ENCODE data around the gene TICAM1. TPM values are rescaled to one million over a fixed set of nuclear protein-coding genes. Genes with fewer than 3 reads are reported as not detected.

TICAM1 gene
- total RNA-seq, 5 donors from 2014 or later (not counting 1 experiment from before 2014, with no cell fraction given) = 12.8 to 20.3 (median 16.8) TPM

GRCh38 chr19:4870025-4870700, 38.7 kb upstream of the TICAM1 start:
- H3K4me1 ChIP-seq (ENCODE audit: control insufficient read depth in 1 of 2, extremely low read depth in 1 of 2, insufficient read depth in 2 of 2, low read length in 2 of 2) = peaks cover 0 to 29% of the 10 kb centered on the region in 2 experiments
- no peaks in the 10 kb centered on the region for H3K9me3 ChIP-seq
- no peaks in the 10 kb centered on the region for H3K9me3 Mint-ChIP-seq
- peaks cover 9 to 16% (median 16%) of the 10 kb centered on the region in 3 donors for H3K4me1 Mint-ChIP-seq
- ChIA-PET POLR2A (interaction anchor here in 1 of 2 donors (0.6 kb wide), 1 partner anchor 13 kb away, joined by 8 read pairs; no protein-coding TSS in a partner anchor), CTCF (interaction anchor here (0.6 to 3.3 kb wide), 5 partner anchors 12 to 47 kb away, joined by 3 to 28 read pairs (median 3); no protein-coding TSS in a partner anchor)
- H3K36me3 ChIP-seq (ENCODE audit: control insufficient read depth in 2 of 2, extremely low read depth in 1 of 2, insufficient read depth in 1 of 2, low read length in 1 of 2) = no peaks in the 10 kb centered on the region
- peak in 1 of 35 experiments; percentile 14 for DNase-seq
- no peak overlapping the region for H3K27ac Mint-ChIP-seq
- no peak overlapping the region for H3K4me3 ChIP-seq (ENCODE audit: control insufficient read depth in 1 of 2, extremely low read depth in 1 of 2, low read length in 1 of 2)
- no peaks in the 10 kb centered on the region for H3K36me3 Mint-ChIP-seq
- 78% methylated on average over 5 of the region's 10 CpGs for WGBS (ENCODE audit: insufficient coverage)
- peaks cover 0 to 9% of the 10 kb centered on the region in 2 donors for H3K27me3 Mint-ChIP-seq
- H3K27me3 ChIP-seq (replicated peaks in 1 of 2; ENCODE audit: control insufficient read depth in 2 of 2, extremely low read depth in 1 of 2, insufficient read depth in 2 of 2, low read length in 1 of 2) = peaks cover 0 to 12% of the 10 kb centered on the region in 2 experiments
- H3K27ac ChIP-seq (ENCODE audit: low read length) = no peak overlapping the region
- ATAC-seq (replicated peaks in 1 of 4) = no peak
- H3K4me3 Mint-ChIP-seq = no peak overlapping the region

- POLR2A ChIA-PET = no interaction called here
- Mint-ChIP-seq H3K9me3 (no peaks in the 10 kb centered on the region), H3K4me1 (peaks cover 9 to 18% (median 16%) of the 10 kb centered on the region in 3 donors), H3K4me3 (peak overlapping the region; percentile 78 to 81 (median 80)), H3K36me3 (no peaks in the 10 kb centered on the region), H3K27me3 (peaks cover 0 to 9% of the 10 kb centered on the region in 2 donors), H3K27ac (peak overlapping the region; percentile 11 to 31)
- 91% methylated on average over 7 of the region's 10 CpGs for WGBS (ENCODE audit: insufficient coverage)
- Histone ChIP-seq H3K36me3 (ENCODE audit: control insufficient read depth in 2 of 2, extremely low read depth in 1 of 2, insufficient read depth in 1 of 2, low read length in 1 of 2) (no peaks in the 10 kb centered on the region), H3K9me3 (no peaks in the 10 kb centered on the region), H3K27ac (ENCODE audit: low read length) (no peak overlapping the region), H3K4me1 (ENCODE audit: control insufficient read depth in 1 of 2, extremely low read depth in 1 of 2, insufficient read depth in 2 of 2, low read length in 2 of 2) (peaks cover 0 to 29% of the 10 kb centered on the region in 2 experiments), H3K27me3 (replicated peaks in 1 of 2; ENCODE audit: control insufficient read depth in 2 of 2, extremely low read depth in 1 of 2, insufficient read depth in 2 of 2, low read length in 1 of 2) (peaks cover 0 to 11% of the 10 kb centered on the region in 2 experiments), H3K4me3 (ENCODE audit: control insufficient read depth in 1 of 2, extremely low read depth in 1 of 2, low read length in 1 of 2) (no peak overlapping the region)
- DNase-seq (no peak), ATAC-seq (replicated peaks in 1 of 4) (no peak)
- CTCF ChIA-PET = interaction anchor here in 1 of 2 donors (1.1 to 1.4 kb wide), 4 partner anchors 26 to 100 kb away, joined by 3 to 7 read pairs (median 3); partner anchors contain the start of gene KDM4B
These were observed 36.8 kb upstream of the TICAM1 start for GRCh38 chr19:4868286-4868834.

- peaks cover 0 to 29% of the 10 kb centered on the region in 2 experiments for H3K4me1 ChIP-seq (ENCODE audit: control insufficient read depth in 1 of 2, extremely low read depth in 1 of 2, insufficient read depth in 2 of 2, low read length in 2 of 2)
- H3K4me3 ChIP-seq (ENCODE audit: control insufficient read depth in 1 of 2, extremely low read depth in 1 of 2, low read length in 1 of 2) = peak within 1 kb of the TSS; percentile 53 to 87
- peak within 1 kb of the TSS; percentile 78 to 81 (median 80) for H3K4me3 Mint-ChIP-seq
- H3K27me3 ChIP-seq (replicated peaks in 1 of 2; ENCODE audit: control insufficient read depth in 2 of 2, extremely low read depth in 1 of 2, insufficient read depth in 2 of 2, low read length in 1 of 2) = peaks cover 0 to 9% of the 10 kb centered on the region in 2 experiments
- peaks cover 0 to 8% of the 10 kb centered on the region in 2 donors for H3K27me3 Mint-ChIP-seq
- ChIA-PET CTCF (interaction anchor here in 1 of 2 donors (1.1 to 1.4 kb wide), 2 partner anchors 44 to 101 kb away, joined by 3 to 7 read pairs; partner anchors contain the start of gene KDM4B), POLR2A (interaction anchor here in 1 of 2 donors (0.6 kb wide), 1 partner anchor 34 kb away, joined by 3 read pairs; no protein-coding TSS in a partner anchor)
- peak within 1 kb of the TSS; percentile 79 to 87 for H3K27ac Mint-ChIP-seq
- H3K27ac ChIP-seq (ENCODE audit: low read length) = peak within 1 kb of the TSS; percentile 19
- peak; percentile 62 to 91 (median 83) for DNase-seq
- H3K9me3 Mint-ChIP-seq = no peaks in the 10 kb centered on the region
- peak; percentile 94 to 96 (median 95) for ATAC-seq (replicated peaks in 1 of 4)
- no peaks in the 10 kb centered on the region for H3K36me3 ChIP-seq (ENCODE audit: control insufficient read depth in 2 of 2, extremely low read depth in 1 of 2, insufficient read depth in 1 of 2, low read length in 1 of 2)
- H3K36me3 Mint-ChIP-seq = no peaks in the 10 kb centered on the region
- H3K4me1 Mint-ChIP-seq = peaks cover 9 to 17% (median 14%) of the 10 kb centered on the region in 3 donors
- no peaks in the 10 kb centered on the region for H3K9me3 ChIP-seq
- WGBS (ENCODE audit: insufficient coverage) = 12% methylated on average over 21 of the region's 46 CpGs
These were observed 36.2 kb upstream of the TICAM1 start, which contains the start of gene PLIN3 for GRCh38 chr19:4867534-4868285. Gene PLIN3, minus strand, starts transcription at chr19:4867667. Its CDS starts 6,273 bp downstream, at chr19:4861394.

GRCh38 chr19:4866595-4867424, 35.3 kb upstream of the TICAM1 start:
- H3K27ac ChIP-seq (ENCODE audit: low read length) = peak overlapping the region; percentile 19
- H3K36me3 ChIP-seq (ENCODE audit: control insufficient read depth in 2 of 2, extremely low read depth in 1 of 2, insufficient read depth in 1 of 2, low read length in 1 of 2) = no peaks in the 10 kb centered on the region
- H3K4me3 ChIP-seq (ENCODE audit: control insufficient read depth in 1 of 2, extremely low read depth in 1 of 2, low read length in 1 of 2) = peak overlapping the region; percentile 53 to 87
- H3K4me1 Mint-ChIP-seq = peaks cover 7 to 14% (median 10%) of the 10 kb centered on the region in 3 donors
- H3K4me1 ChIP-seq (ENCODE audit: control insufficient read depth in 1 of 2, extremely low read depth in 1 of 2, insufficient read depth in 2 of 2, low read length in 2 of 2) = peaks cover 0 to 24% of the 10 kb centered on the region in 2 experiments
- ATAC-seq (replicated peaks in 1 of 4) (peak in 3 of 4 experiments; percentile 14 to 29 (median 18)), DNase-seq (peak in 34 of 35 experiments; percentile 11 to 67 (median 40))
- POLR2A ChIA-PET = interaction anchor here in 1 of 2 donors (0.6 kb wide), 1 partner anchor 33 kb away, joined by 3 read pairs; no protein-coding TSS in a partner anchor
- peak overlapping the region; percentile 79 to 87 for H3K27ac Mint-ChIP-seq
- CTCF ChIA-PET = interaction anchor here in 1 of 2 donors (1.1 to 1.4 kb wide), 2 partner anchors 45 to 102 kb away, joined by 3 to 7 read pairs; partner anchors contain the start of gene KDM4B
- no peaks in the 10 kb centered on the region for H3K9me3 ChIP-seq
- peak overlapping the region; percentile 78 to 81 (median 80) for H3K4me3 Mint-ChIP-seq
- WGBS (ENCODE audit: insufficient coverage) = 15% methylated on average over 5 of the region's 22 CpGs
- H3K36me3 Mint-ChIP-seq = no peaks in the 10 kb centered on the region
- no peaks in the 10 kb centered on the region for H3K9me3 Mint-ChIP-seq
- peaks cover 0 to 5% of the 10 kb centered on the region in 2 experiments for H3K27me3 ChIP-seq (replicated peaks in 1 of 2; ENCODE audit: control insufficient read depth in 2 of 2, extremely low read depth in 1 of 2, insufficient read depth in 2 of 2, low read length in 1 of 2)
- peaks cover 0 to 4% of the 10 kb centered on the region in 2 donors for H3K27me3 Mint-ChIP-seq

GRCh38 chr19:4861147-4861546, 29.6 kb upstream of the TICAM1 start:
- peaks cover 0 to 4% (median 2%) of the 10 kb centered on the region in 3 donors for H3K4me1 Mint-ChIP-seq
- CTCF ChIA-PET = no interaction called here
- Histone ChIP-seq H3K27me3 (replicated peaks in 1 of 2; ENCODE audit: control insufficient read depth in 2 of 2, extremely low read depth in 1 of 2, insufficient read depth in 2 of 2, low read length in 1 of 2) (no peaks in the 10 kb centered on the region), H3K4me3 (ENCODE audit: control insufficient read depth in 1 of 2, extremely low read depth in 1 of 2, low read length in 1 of 2) (no peak overlapping the region), H3K9me3 (no peaks in the 10 kb centered on the region), H3K4me1 (ENCODE audit: control insufficient read depth in 1 of 2, extremely low read depth in 1 of 2, insufficient read depth in 2 of 2, low read length in 2 of 2) (peaks cover 0 to 1% of the 10 kb centered on the region in 2 experiments), H3K27ac (ENCODE audit: low read length) (no peak overlapping the region), H3K36me3 (ENCODE audit: control insufficient read depth in 2 of 2, extremely low read depth in 1 of 2, insufficient read depth in 1 of 2, low read length in 1 of 2) (peaks cover 0 to 13% of the 10 kb centered on the region in 2 donors)
- H3K9me3 Mint-ChIP-seq = no peaks in the 10 kb centered on the region
- DNase-seq (no peak), ATAC-seq (replicated peaks in 1 of 4) (no peak)
- H3K27me3 Mint-ChIP-seq = no peaks in the 10 kb centered on the region
- over 99% methylated on average over 10 of the region's 10 CpGs for WGBS (ENCODE audit: insufficient coverage)
- H3K4me3 Mint-ChIP-seq = no peak overlapping the region
- POLR2A ChIA-PET = no interaction called here
- no peaks in the 10 kb centered on the region for H3K36me3 Mint-ChIP-seq
- H3K27ac Mint-ChIP-seq = no peak overlapping the region
